Adrenal gland (tissue), 5 donors: ENCODE data around the gene CALML4.

Experiments
- CTCF ChIP-seq, 6 experiments: fragments of 450-650 bp in 4 of 6; fragments of 200-600 bp in 2 of 6; sonication (generic) in 1 of 6; IDR thresholded peaks; 1 replicate in 5 of 6; 2 replicates in 1 of 6; pipeline versions ENCODE4 v1.5.1 to v1.8.0; 2016 to 2021; ENCODE audit warnings: antibody characterized with exemption in 6 of 6, mild to moderate bottlenecking in 2 of 6, moderate library complexity in 1 of 6
- POLR2A ChIP-seq, 2 donors: fragments of 450-650 bp; IDR thresholded peaks; one replicate each; pipeline ENCODE4 v1.6.1; 2017; ENCODE audit warnings: antibody characterized with exemption in 2 of 2, mild to moderate bottlenecking in 2 of 2, moderate library complexity in 1 of 2
- donor health status: DM: no; HTN: no; CAD: no.

DNA sequence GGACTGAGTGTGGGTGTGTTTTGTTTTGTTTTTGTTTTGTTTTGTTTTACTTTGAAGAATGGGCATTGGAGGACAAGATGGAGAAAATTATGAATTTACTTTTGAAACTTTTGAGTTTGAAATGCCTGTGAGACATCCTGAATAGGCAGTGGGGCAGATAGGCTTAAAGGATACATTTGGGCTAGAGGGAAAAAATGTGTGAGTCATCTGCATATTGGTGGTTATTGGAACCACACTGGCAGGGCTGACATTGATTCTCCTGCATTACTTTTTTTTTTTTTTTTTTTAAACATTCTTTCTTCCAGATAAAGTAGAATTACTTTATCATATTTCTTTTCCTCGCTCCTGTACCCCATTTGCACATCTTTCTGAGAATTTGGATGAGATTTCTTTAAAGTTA is 56.1 kb downstream of the CALML4 start:
- no peak for TF ChIP-seq POLR2A (IDR thresholded peaks at IDR 0.05)
- no peak for TF ChIP-seq CTCF (IDR thresholded peaks at IDR 0.05)
